ENCODE measurements around the gene RADIL.

The RADIL gene

GRCh38 chr7:4819560-4820404 is 63.7 kb downstream of the RADIL start:
- H3K36me3 ChIP-seq (ENCODE audit: insufficient read depth, low read length), result no peaks in the 10 kb centered on the region
- H3K4me1 ChIP-seq (ENCODE audit: insufficient read depth, low read length), result no peaks in the 10 kb centered on the region
- H3K9ac ChIP-seq (ENCODE audit: low read depth, low read length), result no peak overlapping the region
- H3K9me3 ChIP-seq (ENCODE audit: control insufficient read depth, insufficient read depth, low read length), result no peaks in the 10 kb centered on the region

GRCh38 chr7:4818000-4818794 is 65.3 kb downstream of the RADIL start:
- H3K9me3 ChIP-seq (ENCODE audit: control insufficient read depth, insufficient read depth, low read length), result no peaks in the 10 kb centered on the region
- H3K36me3 ChIP-seq (ENCODE audit: insufficient read depth, low read length), result no peaks in the 10 kb centered on the region
- no peaks in the 10 kb centered on the region for H3K4me1 ChIP-seq (ENCODE audit: insufficient read depth, low read length)
- no peak overlapping the region for H3K9ac ChIP-seq (ENCODE audit: low read depth, low read length)

GRCh38 chr7:4817178-4817901 is 66.2 kb downstream of the RADIL start:
- H3K9me3 ChIP-seq (ENCODE audit: control insufficient read depth, insufficient read depth, low read length), result no peaks in the 10 kb centered on the region
- no peak overlapping the region for H3K9ac ChIP-seq (ENCODE audit: low read depth, low read length)
- H3K4me1 ChIP-seq (ENCODE audit: insufficient read depth, low read length), result no peaks in the 10 kb centered on the region
- H3K36me3 ChIP-seq (ENCODE audit: insufficient read depth, low read length), result no peaks in the 10 kb centered on the region

- H3K9ac ChIP-seq (ENCODE audit: low read depth, low read length), result no peak overlapping the region
- no peaks in the 10 kb centered on the region for H3K4me1 ChIP-seq (ENCODE audit: insufficient read depth, low read length)
- no peaks in the 10 kb centered on the region for H3K36me3 ChIP-seq (ENCODE audit: insufficient read depth, low read length)
- no peaks in the 10 kb centered on the region for H3K9me3 ChIP-seq (ENCODE audit: control insufficient read depth, insufficient read depth, low read length)
Measured at GRCh38 chr7:4816419-4817080, 67.0 kb downstream of the RADIL start.

- Histone ChIP-seq H3K4me1 (ENCODE audit: insufficient read depth, low read length) (no peaks in the 10 kb centered on the region), H3K36me3 (ENCODE audit: insufficient read depth, low read length) (no peaks in the 10 kb centered on the region), H3K9me3 (ENCODE audit: control insufficient read depth, insufficient read depth, low read length) (no peaks in the 10 kb centered on the region), H3K9ac (ENCODE audit: low read depth, low read length) (no peak overlapping the region)
Measured at GRCh38 chr7:4815609-4816418, 67.7 kb downstream of the RADIL start.

GRCh38 chr7:4815121-4815520 is 68.4 kb downstream of the RADIL start:
- Histone ChIP-seq H3K36me3 (ENCODE audit: insufficient read depth, low read length) (no peaks in the 10 kb centered on the region), H3K9me3 (ENCODE audit: control insufficient read depth, insufficient read depth, low read length) (no peaks in the 10 kb centered on the region), H3K9ac (ENCODE audit: low read depth, low read length) (no peak overlapping the region), H3K4me1 (ENCODE audit: insufficient read depth, low read length) (no peaks in the 10 kb centered on the region)

- Histone ChIP-seq H3K9ac (ENCODE audit: low read depth, low read length) (no peak overlapping the region), H3K9me3 (ENCODE audit: control insufficient read depth, insufficient read depth, low read length) (no peaks in the 10 kb centered on the region), H3K4me1 (ENCODE audit: insufficient read depth, low read length) (no peaks in the 10 kb centered on the region), H3K36me3 (ENCODE audit: insufficient read depth, low read length) (no peaks in the 10 kb centered on the region)
Measured at GRCh38 chr7:4814433-4814832, 69.1 kb downstream of the RADIL start.

- Histone ChIP-seq H3K9me3 (ENCODE audit: control insufficient read depth, insufficient read depth, low read length) (no peaks in the 10 kb centered on the region), H3K9ac (ENCODE audit: low read depth, low read length) (no peak overlapping the region), H3K36me3 (ENCODE audit: insufficient read depth, low read length) (no peaks in the 10 kb centered on the region), H3K4me1 (ENCODE audit: insufficient read depth, low read length) (no peaks in the 10 kb centered on the region)
Measured at GRCh38 chr7:4809666-4810065, 73.8 kb downstream of the RADIL start.

GRCh38 chr7:4809091-4809591 is 74.4 kb downstream of the RADIL start:
- H3K36me3 ChIP-seq (ENCODE audit: insufficient read depth, low read length), result no peaks in the 10 kb centered on the region
- H3K4me1 ChIP-seq (ENCODE audit: insufficient read depth, low read length), result no peaks in the 10 kb centered on the region
- H3K9ac ChIP-seq (ENCODE audit: low read depth, low read length), result no peak overlapping the region
- H3K9me3 ChIP-seq (ENCODE audit: control insufficient read depth, insufficient read depth, low read length), result no peaks in the 10 kb centered on the region

- Histone ChIP-seq H3K9me3 (ENCODE audit: control insufficient read depth, insufficient read depth, low read length) (no peaks in the 10 kb centered on the region), H3K4me1 (ENCODE audit: insufficient read depth, low read length) (no peaks in the 10 kb centered on the region), H3K36me3 (ENCODE audit: insufficient read depth, low read length) (no peaks in the 10 kb centered on the region), H3K9ac (ENCODE audit: low read depth, low read length) (no peak overlapping the region)
Measured at GRCh38 chr7:4808565-4808964, 75.0 kb downstream of the RADIL start.

- no peaks in the 10 kb centered on the region for H3K36me3 ChIP-seq (ENCODE audit: insufficient read depth, low read length)
- H3K9ac ChIP-seq (ENCODE audit: low read depth, low read length), result no peak overlapping the region
- H3K4me1 ChIP-seq (ENCODE audit: insufficient read depth, low read length), result no peaks in the 10 kb centered on the region
- H3K9me3 ChIP-seq (ENCODE audit: control insufficient read depth, insufficient read depth, low read length), result no peaks in the 10 kb centered on the region
Measured at GRCh38 chr7:4808026-4808425, 75.5 kb downstream of the RADIL start.

- Histone ChIP-seq H3K36me3 (ENCODE audit: insufficient read depth, low read length) (no peaks in the 10 kb centered on the region), H3K9me3 (ENCODE audit: control insufficient read depth, insufficient read depth, low read length) (no peaks in the 10 kb centered on the region), H3K4me1 (ENCODE audit: insufficient read depth, low read length) (no peaks in the 10 kb centered on the region)
Measured at GRCh38 chr7:4807598-4808016, 75.9 kb downstream of the RADIL start.

GRCh38 chr7:4806983-4807597 is 76.4 kb downstream of the RADIL start:
- no peaks in the 10 kb centered on the region for H3K4me1 ChIP-seq (ENCODE audit: insufficient read depth, low read length)
- no peaks in the 10 kb centered on the region for H3K36me3 ChIP-seq (ENCODE audit: insufficient read depth, low read length)
- H3K9ac ChIP-seq (ENCODE audit: low read depth, low read length), result no peak overlapping the region
- H3K9me3 ChIP-seq (ENCODE audit: control insufficient read depth, insufficient read depth, low read length), result no peaks in the 10 kb centered on the region

More at GRCh38 chr7:4807598-4808016, 75.9 kb downstream of the RADIL start:
- H3K9ac ChIP-seq (ENCODE audit: low read depth, low read length), result no peak overlapping the region
